K562 (cell line): ENCODE measurements around the gene PHOSPHO1. TPM values are rescaled to one million over a fixed set of nuclear protein-coding genes. Genes with fewer than 3 reads are reported as not detected.
A peak's percentile ranks its signal among the peaks of the same experiment; 100 is the strongest.

ENCODE experiments used
- BCOR ChIP-seq: fragments of 450-650 bp; IDR thresholded peaks from 2 replicates; pipeline ENCODE4 v1.6.1; 2016
- BRD4 ChIP-seq: fragments of 200-600 bp; sonication (generic); IDR thresholded peaks from 2 replicates; pipeline ENCODE4 v1.6.1; 2017; ENCODE audit warnings: inconsistent platforms
- CBX8 ChIP-seq: fragments of 200-600 bp; sonication (generic); IDR thresholded peaks from 2 replicates; pipeline ENCODE4 v1.6.1; 2012; ENCODE audit warnings: borderline replicate concordance, mixed run types, low read depth, mild to moderate bottlenecking, moderate library complexity, mixed read lengths, low read length, control low read depth, inconsistent platforms; ENCODE audit not compliant: poor library complexity, severe bottlenecking; ENCODE audit errors: extremely low read depth
- CEBPB ChIP-seq: fragments of 450-650 bp; IDR thresholded peaks from 2 replicates; pipeline ENCODE4 v1.6.1; 2016; ENCODE audit warnings: missing genetic modification characterization, missing compliant biosample characterization
- DIDO1 ChIP-seq: fragments of 450-650 bp; IDR thresholded peaks from 2 replicates; pipeline ENCODE4 v1.6.1; 2016; ENCODE audit warnings: low read depth, missing biosample characterization, missing genetic modification characterization
- EHMT2 ChIP-seq: fragments of 450-650 bp; IDR thresholded peaks from 2 replicates; pipeline ENCODE4 v1.6.1; 2018; ENCODE audit warnings: antibody characterized with exemption
- EP400 ChIP-seq: fragments of 450-650 bp; IDR thresholded peaks from 2 replicates; pipeline ENCODE4 v1.6.1; 2017; ENCODE audit warnings: antibody characterized with exemption, mild to moderate bottlenecking, moderate library complexity
- ESRRA ChIP-seq: fragments of 450-650 bp; IDR thresholded peaks from 2 replicates; pipeline ENCODE4 v1.6.1; 2014; ENCODE audit warnings: low read depth, mild to moderate bottlenecking, moderate library complexity, borderline replicate concordance
- FOSL1 ChIP-seq: fragments of 200-800 bp; sonication (Bioruptor generic); conservative IDR thresholded peaks from 2 replicates; pipeline ENCODE4 v1.6.1; 2016; ENCODE audit warnings: missing genetic modification characterization, missing compliant biosample characterization
- FOXK2 ChIP-seq, 2 experiments: fragments of 450-650 bp; IDR thresholded peaks in 1 of 2; conservative IDR thresholded peaks in 1 of 2; 2 replicates each; pipeline ENCODE4 v1.6.1; 2016; ENCODE audit warnings: low read depth in 2 of 2, mild to moderate bottlenecking in 1 of 2
- HMBOX1 ChIP-seq: sonication (generic); IDR thresholded peaks from 2 replicates; pipeline ENCODE4 v1.6.1; 2016
- MAZ ChIP-seq, 2 experiments: fragments of 450-650 bp in 1 of 2; sonication (generic) in 1 of 2; formaldehyde crosslinking; IDR thresholded peaks in 1 of 2; conservative IDR thresholded peaks in 1 of 2; 2 replicates each; pipeline versions ENCODE4 v1.4.0 to v1.5.0; 2020; ENCODE audit warnings: mild to moderate bottlenecking in 1 of 2, missing genetic modification reagents in 1 of 2
- TCF3 ChIP-seq: sonication (generic); formaldehyde crosslinking; IDR thresholded peaks from 2 replicates; pipeline ENCODE4 v1.4.0; 2020; ENCODE audit warnings: mild to moderate bottlenecking, missing genetic modification reagents
- THRAP3 ChIP-seq: fragments of 450-650 bp; IDR thresholded peaks from 2 replicates; pipeline ENCODE4 v1.6.1; 2016; ENCODE audit warnings: mild to moderate bottlenecking, inconsistent platforms, borderline replicate concordance
- ZBTB34 ChIP-seq: fragments of 250-450 bp; sonication (Bioruptor Pico); IDR thresholded peaks from 2 replicates; pipeline ENCODE4 v1.8.0; 2021; ENCODE audit warnings: mild to moderate bottlenecking, moderate library complexity
- ZBTB43 ChIP-seq: sonication (generic); formaldehyde crosslinking; IDR thresholded peaks from 2 replicates; pipeline ENCODE4 v1.8.0; 2023; ENCODE audit warnings: mild to moderate bottlenecking, missing genetic modification reagents
- ZNF174 ChIP-seq: fragments of 250-450 bp; sonication (Bioruptor Pico); IDR thresholded peaks from 2 replicates; pipeline ENCODE4 v1.4.0; 2020; ENCODE audit warnings: mild to moderate bottlenecking
- ZNF311 ChIP-seq: fragments of 250-450 bp; sonication (Bioruptor Pico); IDR thresholded peaks from 2 replicates; pipeline ENCODE4 v1.4.0; 2020; ENCODE audit warnings: mild to moderate bottlenecking, moderate library complexity
- ZNF764 ChIP-seq: fragments of 250-450 bp; sonication (Bioruptor Pico); IDR thresholded peaks from 2 replicates; pipeline ENCODE4 v1.4.0; 2020; ENCODE audit warnings: low read depth, mild to moderate bottlenecking, moderate library complexity
- polyA plus RNA-seq, 8 experiments: library from polyadenylated mRNA; depleted of rRNA in 4 of 8; stranded (reverse) in 5 of 8; unstranded in 3 of 8; fragments of >200 nt; fragmentation: Nextera tagmentation in 2 of 8; fragmentation: Illumina TruSeq in 1 of 8; extraction: Ambion mirVana in 2 of 8; extraction: Trizol in 1 of 8; gene quantifications; 2 replicates each; pipeline versions ENCODE4 v1.2.1 to v1.2.3, GENCODE V29; 2011 to 2014; ENCODE audit warnings: inconsistent platforms in 1 of 8, missing spikeins in 1 of 8
- total RNA-seq, 7 experiments: library from RNA; depleted of rRNA in 6 of 7; stranded (reverse); fragments of >200 nt in 6 of 7; fragmentation: Illumina TruSeq in 2 of 7; extraction: Trizol in 2 of 7; gene quantifications; 2 replicates each; pipeline versions ENCODE4 v1.2.1 to v1.2.3, GENCODE V29; 2011 to 2021; ENCODE audit warnings: low replicate concordance in 1 of 7
- TF ChIP-seq, protein P1 (sequence below), 2 experiments: fragments of 450-650 bp; conservative IDR thresholded peaks; 2 replicates each; pipeline ENCODE4 v1.6.1; 2017; ENCODE audit warnings: mild to moderate bottlenecking in 2 of 2, moderate library complexity in 2 of 2

Gene PHOSPHO1
- total and polyA plus RNA-seq, 9 of the 15 experiments (the other 6 are each of a cell fraction or from before 2014, with no cell fraction given), result 0.06 to 0.07 TPM; not detected in 7

DNA sequence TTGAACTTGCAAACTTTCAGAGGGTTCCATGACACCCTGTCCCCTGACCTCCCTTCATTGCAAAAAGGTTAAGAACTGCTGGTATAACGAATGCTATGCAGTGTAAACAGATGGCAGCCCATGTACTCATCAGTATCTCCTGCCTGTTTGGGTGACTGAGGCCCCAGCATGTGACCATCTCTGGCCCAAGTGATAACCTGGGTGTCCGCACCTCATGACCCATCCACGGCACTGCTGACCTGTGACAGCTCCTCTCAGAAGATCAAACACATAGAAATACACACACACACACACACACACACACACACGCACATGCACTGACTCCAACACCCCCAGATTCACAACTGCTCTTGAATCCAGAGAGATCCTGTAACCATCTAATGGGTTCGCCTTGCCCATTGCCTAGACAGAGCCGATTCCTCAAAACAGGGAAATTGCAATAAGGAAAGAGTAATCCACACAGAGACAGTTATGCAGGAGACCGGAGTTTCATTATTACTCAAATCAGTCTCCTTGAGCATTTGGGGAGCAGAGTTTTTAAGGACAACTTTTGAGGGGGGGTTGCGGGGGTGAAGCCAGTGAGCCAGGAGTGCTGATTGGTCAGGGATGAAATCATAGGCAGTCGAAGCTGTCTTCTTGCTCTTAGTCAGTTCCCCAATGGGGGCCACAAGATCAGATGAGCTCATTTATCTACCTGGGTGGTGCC is 11.3 kb upstream of the PHOSPHO1 start (continued):
- TF ChIP-seq HMBOX1 (no peak), BCOR (0 out of 2 replicates have a peak, but pooled peaks have one; percentile 32), EHMT2 (0 out of 2 replicates have a peak, but pooled peaks have one; percentile 53), ZNF174 (CRISPR knock-in tag) (no peak), THRAP3 (no peak), ESRRA (peak; percentile 53; the same call in 1 of the 2 replicates), BRD4 (no peak), FOSL1 (tag) (peak; percentile 42; the same call in 1 of the 2 replicates), ZBTB34 (CRISPR knock-in tag) (no peak), ZBTB43 (no peak), EP400 (peak; percentile 14; the same call in 1 of the 2 replicates), CEBPB (tag) (no peak), MAZ (CRISPR knock-in tag; conservative IDR thresholded peaks at IDR 0.05 in 1 of 2, IDR thresholded peaks at IDR 0.05 in 1 of 2) (no peak), TCF3 (CRISPR knock-in tag) (peak; percentile 49; the same call in 1 of the 2 replicates), FOXK2 (conservative IDR thresholded peaks at IDR 0.05 in 1 of 2, IDR thresholded peaks at IDR 0.05 in 1 of 2; ENCODE audit: low read depth in 2 of 2) (peak; percentile 50 to 60; a peak in 2 of 4 replicates), CBX8 (no peak), ZNF764 (CRISPR knock-in tag) (no peak), DIDO1 (no peak), ZNF311 (CRISPR knock-in tag) (no peak)
- TF ChIP-seq, protein P1, sequence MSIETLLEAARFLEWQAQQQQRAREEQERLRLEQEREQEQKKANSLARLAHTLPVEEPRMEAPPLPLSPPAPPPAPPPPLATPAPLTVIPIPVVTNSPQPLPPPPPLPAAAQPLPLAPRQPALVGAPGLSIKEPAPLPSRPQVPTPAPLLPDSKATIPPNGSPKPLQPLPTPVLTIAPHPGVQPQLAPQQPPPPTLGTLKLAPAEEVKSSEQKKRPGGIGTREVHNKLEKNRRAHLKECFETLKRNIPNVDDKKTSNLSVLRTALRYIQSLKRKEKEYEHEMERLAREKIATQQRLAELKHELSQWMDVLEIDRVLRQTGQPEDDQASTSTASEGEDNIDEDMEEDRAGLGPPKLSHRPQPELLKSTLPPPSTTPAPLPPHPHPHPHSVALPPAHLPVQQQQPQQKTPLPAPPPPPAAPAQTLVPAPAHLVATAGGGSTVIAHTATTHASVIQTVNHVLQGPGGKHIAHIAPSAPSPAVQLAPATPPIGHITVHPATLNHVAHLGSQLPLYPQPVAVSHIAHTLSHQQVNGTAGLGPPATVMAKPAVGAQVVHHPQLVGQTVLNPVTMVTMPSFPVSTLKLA (conservative IDR thresholded peaks at IDR 0.05), result peak; percentile 27 to 60; a peak in 2 of 4 replicates
